ENCODE measurements around the gene MYO1E.

DNA sequence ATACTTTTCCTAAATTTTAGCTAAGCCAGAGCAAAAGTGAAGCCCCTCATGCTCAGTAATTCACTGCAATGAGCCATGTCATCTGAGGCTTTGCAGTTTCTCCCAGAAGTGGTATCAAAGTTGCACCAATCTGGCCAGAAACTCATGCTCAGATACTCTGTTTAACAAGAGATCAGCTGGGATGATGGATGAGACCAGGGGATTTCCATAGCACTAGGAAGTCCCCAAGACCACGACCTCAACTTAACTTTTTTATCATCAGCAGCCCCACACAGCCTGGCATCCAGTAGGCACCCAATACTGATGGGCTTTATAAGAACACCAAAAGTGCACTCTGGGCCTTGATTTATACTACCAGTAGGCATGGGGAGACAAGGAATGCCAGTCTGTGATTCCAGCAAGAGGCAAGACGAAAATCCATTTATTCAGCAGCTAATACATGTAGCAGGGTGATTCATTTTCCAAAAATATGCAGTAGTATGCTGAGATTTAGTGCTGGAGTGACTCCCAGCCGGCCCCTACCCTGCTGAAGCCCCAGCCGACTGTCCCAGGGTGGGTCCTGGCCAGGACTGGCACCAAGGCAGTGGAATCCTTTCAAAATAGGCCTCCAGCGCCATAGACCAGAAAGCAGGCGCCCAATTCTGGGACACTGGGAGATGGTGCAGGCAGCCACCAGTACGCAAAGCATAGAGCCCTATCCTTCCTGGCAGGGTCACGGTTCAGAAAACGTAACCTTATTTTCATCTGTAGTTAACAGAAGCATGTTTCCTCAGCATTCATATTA, 166.6 kb downstream of the MYO1E start:
- TF ChIP-seq, protein P1, sequence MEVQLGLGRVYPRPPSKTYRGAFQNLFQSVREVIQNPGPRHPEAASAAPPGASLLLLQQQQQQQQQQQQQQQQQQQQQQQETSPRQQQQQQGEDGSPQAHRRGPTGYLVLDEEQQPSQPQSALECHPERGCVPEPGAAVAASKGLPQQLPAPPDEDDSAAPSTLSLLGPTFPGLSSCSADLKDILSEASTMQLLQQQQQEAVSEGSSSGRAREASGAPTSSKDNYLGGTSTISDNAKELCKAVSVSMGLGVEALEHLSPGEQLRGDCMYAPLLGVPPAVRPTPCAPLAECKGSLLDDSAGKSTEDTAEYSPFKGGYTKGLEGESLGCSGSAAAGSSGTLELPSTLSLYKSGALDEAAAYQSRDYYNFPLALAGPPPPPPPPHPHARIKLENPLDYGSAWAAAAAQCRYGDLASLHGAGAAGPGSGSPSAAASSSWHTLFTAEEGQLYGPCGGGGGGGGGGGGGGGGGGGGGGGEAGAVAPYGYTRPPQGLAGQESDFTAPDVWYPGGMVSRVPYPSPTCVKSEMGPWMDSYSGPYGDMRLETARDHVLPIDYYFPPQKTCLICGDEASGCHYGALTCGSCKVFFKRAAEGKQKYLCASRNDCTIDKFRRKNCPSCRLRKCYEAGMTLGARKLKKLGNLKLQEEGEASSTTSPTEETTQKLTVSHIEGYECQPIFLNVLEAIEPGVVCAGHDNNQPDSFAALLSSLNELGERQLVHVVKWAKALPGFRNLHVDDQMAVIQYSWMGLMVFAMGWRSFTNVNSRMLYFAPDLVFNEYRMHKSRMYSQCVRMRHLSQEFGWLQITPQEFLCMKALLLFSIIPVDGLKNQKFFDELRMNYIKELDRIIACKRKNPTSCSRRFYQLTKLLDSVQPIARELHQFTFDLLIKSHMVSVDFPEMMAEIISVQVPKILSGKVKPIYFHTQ (CRISPR knock-in tag; IDR thresholded peaks at IDR 0.05), result no peak
- TF ChIP-seq NR3C1 (CRISPR knock-in tag; conservative IDR thresholded peaks at IDR 0.05; ENCODE audit: low read depth) (no peak), USF2 (CRISPR knock-in tag; IDR thresholded peaks at IDR 0.05) (no peak), CTCF (IDR thresholded peaks at IDR 0.05) (no peak)
- TF ChIP-seq, protein P2, sequence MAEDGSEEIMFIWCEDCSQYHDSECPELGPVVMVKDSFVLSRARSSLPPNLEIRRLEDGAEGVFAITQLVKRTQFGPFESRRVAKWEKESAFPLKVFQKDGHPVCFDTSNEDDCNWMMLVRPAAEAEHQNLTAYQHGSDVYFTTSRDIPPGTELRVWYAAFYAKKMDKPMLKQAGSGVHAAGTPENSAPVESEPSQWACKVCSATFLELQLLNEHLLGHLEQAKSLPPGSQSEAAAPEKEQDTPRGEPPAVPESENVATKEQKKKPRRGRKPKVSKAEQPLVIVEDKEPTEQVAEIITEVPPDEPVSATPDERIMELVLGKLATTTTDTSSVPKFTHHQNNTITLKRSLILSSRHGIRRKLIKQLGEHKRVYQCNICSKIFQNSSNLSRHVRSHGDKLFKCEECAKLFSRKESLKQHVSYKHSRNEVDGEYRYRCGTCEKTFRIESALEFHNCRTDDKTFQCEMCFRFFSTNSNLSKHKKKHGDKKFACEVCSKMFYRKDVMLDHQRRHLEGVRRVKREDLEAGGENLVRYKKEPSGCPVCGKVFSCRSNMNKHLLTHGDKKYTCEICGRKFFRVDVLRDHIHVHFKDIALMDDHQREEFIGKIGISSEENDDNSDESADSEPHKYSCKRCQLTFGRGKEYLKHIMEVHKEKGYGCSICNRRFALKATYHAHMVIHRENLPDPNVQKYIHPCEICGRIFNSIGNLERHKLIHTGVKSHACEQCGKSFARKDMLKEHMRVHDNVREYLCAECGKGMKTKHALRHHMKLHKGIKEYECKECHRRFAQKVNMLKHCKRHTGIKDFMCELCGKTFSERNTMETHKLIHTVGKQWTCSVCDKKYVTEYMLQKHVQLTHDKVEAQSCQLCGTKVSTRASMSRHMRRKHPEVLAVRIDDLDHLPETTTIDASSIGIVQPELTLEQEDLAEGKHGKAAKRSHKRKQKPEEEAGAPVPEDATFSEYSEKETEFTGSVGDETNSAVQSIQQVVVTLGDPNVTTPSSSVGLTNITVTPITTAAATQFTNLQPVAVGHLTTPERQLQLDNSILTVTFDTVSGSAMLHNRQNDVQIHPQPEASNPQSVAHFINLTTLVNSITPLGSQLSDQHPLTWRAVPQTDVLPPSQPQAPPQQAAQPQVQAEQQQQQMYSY (CRISPR knock-in tag; IDR thresholded peaks at IDR 0.05), result no peak
